GM13977 (cell line): Measurements from ENCODE around the gene PERCC1.
A peak's percentile ranks its signal among the peaks of the same experiment; 100 is the strongest.

Source experiments
- DNase-seq: peaks from one replicate; pipeline ENCODE4 v3.0.0; 2012; ENCODE audit warnings: low spot score
- CTCF ChIP-seq: IDR thresholded peaks from 2 replicates; pipeline ENCODE4 v1.5.1; 2012; ENCODE audit warnings: mild to moderate bottlenecking, control low read depth; ENCODE audit not compliant: insufficient read depth; ENCODE audit errors: extremely low read depth, missing control alignments
- in situ Hi-C: fragments of 300-500 bp; cut with MboI; formaldehyde crosslinking; loops from one replicate; pipeline ENCODE4 v1.12.0; 2022; ENCODE audit warnings: low sequenced_read_pairs, low pct_unique_long_range_greater_than_20kb, mixed read lengths, inconsistent platforms; ENCODE audit not compliant: unreplicated experiment

Gene PERCC1

GRCh38 chr16:1407753-1408152 lies 23.1 kb upstream of the PERCC1 start:
- in situ Hi-C loops = no loop called here
- DNase-seq = no peak
- no peak for TF ChIP-seq CTCF

DNA sequence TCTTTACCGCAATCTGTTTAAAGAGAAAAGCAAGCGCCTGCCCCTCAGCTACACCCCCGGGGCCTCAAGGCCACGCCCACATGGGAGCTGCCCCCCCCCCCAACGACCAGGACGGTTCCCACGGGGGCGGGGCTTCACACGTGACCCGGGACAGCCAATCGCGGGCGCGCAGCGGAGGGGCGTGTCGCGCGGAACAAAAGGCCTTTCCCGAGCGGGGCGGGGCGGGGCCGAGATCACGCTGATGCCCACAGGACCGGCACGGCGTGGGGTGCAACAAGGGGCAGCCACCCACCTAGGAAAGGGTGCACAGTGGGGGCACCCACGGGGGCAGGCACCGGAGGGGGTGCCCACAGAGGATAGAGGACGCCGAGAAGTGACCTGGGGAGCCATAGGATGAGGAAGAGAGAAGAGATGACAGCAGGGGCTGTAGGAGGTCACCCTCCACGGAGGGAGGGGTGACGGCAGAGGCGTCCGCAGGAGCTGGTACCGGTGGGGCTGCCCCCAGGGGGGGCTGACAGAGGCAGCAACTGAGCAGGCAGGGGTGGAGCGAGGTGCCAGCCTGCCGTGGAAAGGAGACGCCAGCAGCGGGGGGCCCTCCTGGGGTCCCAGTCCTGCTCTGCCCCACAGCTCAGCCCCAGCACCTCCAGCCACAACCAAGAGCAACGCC lies 22.6 kb upstream of the PERCC1 start:
- DNase-seq = peak; percentile 96
- no peak for TF ChIP-seq CTCF
- in situ Hi-C loops = no loop called here

DNA sequence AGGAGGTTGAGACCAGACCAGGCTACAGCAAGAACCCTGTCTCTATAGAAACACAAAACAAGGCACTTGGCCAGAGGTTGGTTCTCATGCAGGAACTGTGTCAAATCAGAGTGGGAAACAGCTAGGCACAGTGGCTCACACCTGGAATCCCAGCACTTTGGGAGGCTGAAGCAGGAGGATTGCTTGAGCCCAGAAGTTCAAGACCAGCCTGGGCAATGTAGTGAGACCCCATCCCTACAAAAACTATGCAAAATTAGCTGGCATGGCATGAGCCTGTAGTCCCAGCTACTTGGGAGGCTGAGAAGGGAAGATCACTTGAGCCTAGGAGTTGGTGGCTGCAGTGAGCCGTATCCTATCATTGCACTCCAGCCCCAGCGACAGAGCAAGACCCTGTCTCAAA lies 18.0 kb upstream of the PERCC1 start:
- TF ChIP-seq CTCF = no peak
- in situ Hi-C loops = no loop called here
- no peak for DNase-seq

GRCh38 chr16:1413684-1414531 lies 17.0 kb upstream of the PERCC1 start:
- peak; percentile 83 for TF ChIP-seq CTCF
- in situ Hi-C loops = no loop called here
- peak; percentile 81 for DNase-seq

DNA sequence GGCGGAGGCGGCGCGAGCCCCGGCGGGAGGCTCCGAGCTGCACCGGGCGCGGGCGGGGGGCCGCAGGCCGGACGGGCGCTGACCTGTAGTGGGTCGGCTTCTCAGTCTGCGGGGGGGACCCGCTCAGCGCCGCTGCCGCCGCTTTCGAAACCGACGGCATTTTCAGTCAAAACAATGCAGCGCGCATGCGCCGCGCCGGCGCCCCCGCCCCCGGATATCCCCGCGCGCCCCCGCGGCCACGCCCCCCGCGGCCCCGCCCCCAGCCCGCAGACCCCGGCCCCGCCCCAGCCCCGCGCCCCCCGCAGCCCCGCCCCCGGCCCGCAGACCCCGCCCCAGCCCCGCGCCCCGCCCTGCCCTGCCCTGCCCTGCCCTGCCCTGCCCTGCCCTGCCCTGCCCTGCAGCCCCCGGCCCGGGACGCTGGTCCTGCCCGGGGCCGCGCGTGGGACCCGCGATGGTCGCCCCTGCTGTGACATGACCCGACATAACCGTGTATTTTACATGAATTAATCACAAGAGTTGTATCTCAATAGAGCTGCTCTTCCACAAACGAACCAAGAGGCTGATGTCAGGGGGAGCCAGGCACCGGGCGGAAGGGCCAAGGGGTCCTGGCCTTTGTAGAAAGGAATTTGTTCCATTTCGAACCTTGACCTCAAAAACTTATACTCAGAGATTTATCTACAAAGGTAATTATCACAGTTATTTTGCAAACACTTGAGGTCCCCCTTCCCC lies 16.2 kb upstream of the PERCC1 start, which contains the start of gene UNKL:
Gene UNKL (minus strand): TSS at position 173 of the 729 bp plus-strand sequence. CDS start 13 bp downstream, at position 160.
- peak; percentile 96 for DNase-seq
- no peak for TF ChIP-seq CTCF
- in situ Hi-C loops = no loop called here

DNA sequence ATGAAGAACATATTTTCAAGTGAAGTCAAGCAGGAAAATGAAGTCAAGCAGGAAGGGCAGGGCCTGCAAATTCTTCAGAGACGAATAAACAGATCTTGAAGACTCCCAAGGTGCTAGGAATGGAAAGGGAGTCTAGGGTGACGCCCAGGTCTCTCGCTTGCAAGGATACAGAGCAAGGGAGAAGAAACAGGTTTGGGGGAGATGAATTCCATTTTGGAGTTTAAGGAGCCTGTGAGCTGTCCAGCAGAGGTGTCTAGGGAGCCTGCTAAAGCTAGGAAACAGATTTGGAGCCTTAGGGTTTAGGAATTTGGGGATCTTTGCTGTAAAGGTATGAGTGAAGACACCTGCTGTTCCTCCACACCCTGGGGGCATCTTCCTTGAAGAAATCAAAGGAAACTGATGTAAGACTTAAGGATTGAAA lies 14.3 kb upstream of the PERCC1 start:
- no peak for TF ChIP-seq CTCF
- in situ Hi-C loops = no loop called here
- no peak for DNase-seq
